ENCODE data around the gene ITPR3.

Gene ITPR3

DNA sequence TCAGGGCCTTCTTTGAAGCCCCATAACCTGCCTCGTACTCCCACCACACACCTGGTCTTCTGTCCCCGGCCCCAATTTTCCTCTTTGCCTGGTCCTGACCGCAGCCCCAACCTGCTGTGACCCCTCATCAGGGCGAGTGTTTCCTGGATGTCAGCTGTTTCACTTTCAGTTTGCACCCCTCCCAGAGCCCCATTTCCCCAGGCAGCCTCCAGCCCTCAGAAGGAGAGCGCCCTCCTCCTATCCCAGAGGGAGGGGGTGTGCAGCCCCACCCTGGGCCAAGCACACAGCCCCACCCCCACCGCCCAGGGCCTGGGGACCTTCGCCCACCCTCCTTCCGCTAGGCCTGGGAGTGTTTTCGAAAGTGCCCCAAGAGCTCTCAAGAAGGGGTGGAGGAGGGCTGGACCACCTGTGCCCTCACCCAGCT lies 42.5 kb upstream of the ITPR3 start:
- peak overlapping the region; percentile 85; the same call in 1 of the 2 replicates for H3K27ac ChIP-seq
- TF ChIP-seq, protein P1, sequence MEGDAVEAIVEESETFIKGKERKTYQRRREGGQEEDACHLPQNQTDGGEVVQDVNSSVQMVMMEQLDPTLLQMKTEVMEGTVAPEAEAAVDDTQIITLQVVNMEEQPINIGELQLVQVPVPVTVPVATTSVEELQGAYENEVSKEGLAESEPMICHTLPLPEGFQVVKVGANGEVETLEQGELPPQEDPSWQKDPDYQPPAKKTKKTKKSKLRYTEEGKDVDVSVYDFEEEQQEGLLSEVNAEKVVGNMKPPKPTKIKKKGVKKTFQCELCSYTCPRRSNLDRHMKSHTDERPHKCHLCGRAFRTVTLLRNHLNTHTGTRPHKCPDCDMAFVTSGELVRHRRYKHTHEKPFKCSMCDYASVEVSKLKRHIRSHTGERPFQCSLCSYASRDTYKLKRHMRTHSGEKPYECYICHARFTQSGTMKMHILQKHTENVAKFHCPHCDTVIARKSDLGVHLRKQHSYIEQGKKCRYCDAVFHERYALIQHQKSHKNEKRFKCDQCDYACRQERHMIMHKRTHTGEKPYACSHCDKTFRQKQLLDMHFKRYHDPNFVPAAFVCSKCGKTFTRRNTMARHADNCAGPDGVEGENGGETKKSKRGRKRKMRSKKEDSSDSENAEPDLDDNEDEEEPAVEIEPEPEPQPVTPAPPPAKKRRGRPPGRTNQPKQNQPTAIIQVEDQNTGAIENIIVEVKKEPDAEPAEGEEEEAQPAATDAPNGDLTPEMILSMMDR (conservative IDR thresholded peaks at IDR 0.05) = no peak
- TF ChIP-seq ZFX (IDR thresholded peaks at IDR 0.05) = no peak

DNA sequence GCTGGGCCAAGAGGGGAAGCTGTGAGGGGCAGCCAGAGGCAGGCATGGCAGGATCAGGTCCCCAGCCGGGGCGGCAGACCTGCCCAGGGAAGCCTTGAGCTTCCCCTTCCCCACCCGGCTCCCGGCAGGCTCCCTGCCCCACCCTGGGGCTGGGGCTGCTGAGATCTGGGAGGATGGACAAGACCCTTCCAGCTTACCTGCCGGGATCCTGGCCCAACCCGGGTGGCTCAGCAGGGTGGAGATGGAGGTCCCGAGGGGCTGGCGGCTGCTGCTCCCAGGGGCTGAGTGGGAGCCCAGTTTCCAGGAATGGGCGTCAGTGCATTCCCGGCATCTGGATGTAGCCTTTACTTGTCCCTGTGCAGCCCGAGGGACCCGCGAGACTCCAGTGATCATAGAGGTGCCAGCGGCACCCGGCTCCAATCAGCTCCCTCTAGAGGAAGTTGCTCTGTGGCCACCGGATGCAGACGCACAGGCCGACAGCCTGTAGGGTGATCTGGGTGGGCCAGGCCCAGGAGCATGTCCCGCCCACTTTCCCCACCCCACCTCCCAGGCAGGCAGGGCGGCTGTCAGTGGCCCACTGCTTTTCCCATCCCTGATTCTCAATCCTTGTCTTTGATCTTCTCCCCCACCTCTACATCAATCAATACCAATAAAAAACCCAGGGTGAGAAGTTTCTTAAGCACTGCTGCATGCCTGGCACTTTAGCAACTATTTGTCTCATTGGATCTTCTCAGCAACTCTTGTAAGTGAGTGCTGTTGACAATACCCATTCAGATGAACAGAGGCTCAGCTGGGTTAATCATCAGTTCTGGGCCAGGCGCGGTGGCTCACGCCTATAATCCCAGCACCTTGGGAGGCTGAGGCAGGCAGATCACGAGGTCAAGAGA lies 41.1 kb upstream of the ITPR3 start, which contains the start of gene BAK1:
BAK1 (minus strand) TSS at position 449 of the 887 bp plus-strand sequence. CDS start 2,672 bp downstream, outside the sequence.
- TF ChIP-seq, protein P1 (conservative IDR thresholded peaks at IDR 0.05) = peak; percentile 74
- peak; percentile 51; the same call in 1 of the 2 replicates for TF ChIP-seq ZFX (IDR thresholded peaks at IDR 0.05)

DNA sequence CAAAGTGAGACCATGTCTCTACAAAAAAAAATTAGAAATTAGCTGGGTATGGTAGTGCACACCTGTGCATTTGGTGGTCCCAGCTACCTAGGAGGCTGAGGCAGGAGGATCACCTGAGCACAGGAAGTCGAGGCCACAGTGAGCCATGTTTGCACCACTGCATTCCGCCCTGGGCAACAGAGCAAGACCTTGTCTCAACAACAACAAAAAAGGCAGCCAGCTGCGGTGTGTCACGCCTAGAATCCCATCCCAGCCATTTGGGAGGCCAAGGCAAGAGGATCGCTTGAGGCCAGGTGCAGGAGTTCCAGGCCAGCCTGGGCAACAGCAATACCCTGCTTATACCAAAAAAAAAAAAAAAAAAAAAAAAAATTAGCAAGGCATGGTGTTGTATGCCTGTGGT lies 39.9 kb upstream of the ITPR3 start:
- TF ChIP-seq ZFX (IDR thresholded peaks at IDR 0.05) = no peak
- TF ChIP-seq, protein P1 (conservative IDR thresholded peaks at IDR 0.05) = no peak
- no peak overlapping the region for H3K27ac ChIP-seq

More for the DNA sequence above, 41.1 kb upstream of the ITPR3 start, which contains the start of gene BAK1:
- H3K27ac ChIP-seq = peak within 1 kb of the TSS; percentile 85

DNA sequence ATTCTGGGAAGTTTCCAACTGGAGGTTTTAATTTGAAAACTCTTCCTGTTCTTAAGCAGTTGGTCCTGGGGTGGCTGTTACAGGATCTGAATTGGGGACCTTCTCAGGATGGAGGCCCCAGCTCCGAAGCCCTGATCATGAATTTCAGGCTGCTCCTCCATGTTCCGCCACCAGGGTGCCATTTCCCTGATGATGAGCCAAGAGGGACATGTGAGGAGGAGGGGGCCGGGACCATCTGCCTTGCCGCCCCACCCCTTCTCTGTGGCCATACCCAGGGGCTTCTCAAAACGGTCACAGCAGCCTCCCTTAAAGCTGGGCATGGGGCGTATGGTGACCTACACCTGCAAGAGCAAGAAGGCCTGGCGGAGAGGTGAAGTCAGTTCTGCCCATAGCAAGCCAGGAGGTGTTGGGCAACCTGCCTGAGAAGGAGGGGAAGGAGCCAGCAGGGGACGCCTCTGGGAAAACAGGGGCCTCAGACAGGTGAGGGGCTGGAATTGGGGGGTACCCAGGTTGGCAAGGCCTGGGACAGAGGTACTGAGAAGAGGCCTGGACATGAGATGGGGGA lies 37.4 kb upstream of the ITPR3 start:
- TF ChIP-seq, protein P1 (conservative IDR thresholded peaks at IDR 0.05) = peak; percentile 56
- TF ChIP-seq ZFX (IDR thresholded peaks at IDR 0.05) = no peak
- no peak overlapping the region for H3K27ac ChIP-seq

DNA sequence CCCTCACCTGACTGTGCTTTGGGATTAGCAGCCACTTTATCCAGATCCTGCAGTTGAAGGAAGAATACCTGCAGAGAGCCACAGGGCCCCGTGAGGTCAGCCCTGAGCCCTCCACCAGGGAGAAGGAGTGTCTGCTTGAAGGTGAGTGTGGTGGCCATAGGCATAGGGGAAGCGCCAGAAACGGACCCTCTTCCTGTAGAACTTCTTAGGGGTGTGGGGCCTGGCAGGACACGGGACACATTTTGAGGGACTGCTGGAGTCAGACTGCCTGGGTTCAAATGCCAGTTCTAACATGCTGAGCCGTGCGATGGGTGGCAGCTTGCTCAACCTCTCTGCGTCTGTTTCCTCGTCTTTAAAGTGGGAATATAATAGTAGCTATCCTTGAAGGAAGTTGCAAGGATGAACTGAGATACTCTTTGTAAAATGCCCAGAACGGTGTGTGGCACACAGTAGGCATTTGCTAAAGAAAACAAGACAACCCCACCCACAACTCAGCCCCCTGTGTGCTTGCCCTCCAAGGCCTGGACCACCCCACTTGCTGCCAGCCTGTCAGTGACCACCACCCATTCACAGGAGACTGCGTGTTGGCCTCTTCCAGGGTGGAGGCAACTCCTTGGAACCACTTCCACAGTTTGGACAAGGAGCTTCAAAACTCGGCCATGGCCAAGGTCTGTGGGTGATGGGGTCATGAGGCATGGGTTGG lies 36.3 kb upstream of the ITPR3 start:
- H3K27ac ChIP-seq = no peak overlapping the region
- no peak for TF ChIP-seq ZFX (IDR thresholded peaks at IDR 0.05)
- TF ChIP-seq, protein P1 (conservative IDR thresholded peaks at IDR 0.05) = no peak

DNA sequence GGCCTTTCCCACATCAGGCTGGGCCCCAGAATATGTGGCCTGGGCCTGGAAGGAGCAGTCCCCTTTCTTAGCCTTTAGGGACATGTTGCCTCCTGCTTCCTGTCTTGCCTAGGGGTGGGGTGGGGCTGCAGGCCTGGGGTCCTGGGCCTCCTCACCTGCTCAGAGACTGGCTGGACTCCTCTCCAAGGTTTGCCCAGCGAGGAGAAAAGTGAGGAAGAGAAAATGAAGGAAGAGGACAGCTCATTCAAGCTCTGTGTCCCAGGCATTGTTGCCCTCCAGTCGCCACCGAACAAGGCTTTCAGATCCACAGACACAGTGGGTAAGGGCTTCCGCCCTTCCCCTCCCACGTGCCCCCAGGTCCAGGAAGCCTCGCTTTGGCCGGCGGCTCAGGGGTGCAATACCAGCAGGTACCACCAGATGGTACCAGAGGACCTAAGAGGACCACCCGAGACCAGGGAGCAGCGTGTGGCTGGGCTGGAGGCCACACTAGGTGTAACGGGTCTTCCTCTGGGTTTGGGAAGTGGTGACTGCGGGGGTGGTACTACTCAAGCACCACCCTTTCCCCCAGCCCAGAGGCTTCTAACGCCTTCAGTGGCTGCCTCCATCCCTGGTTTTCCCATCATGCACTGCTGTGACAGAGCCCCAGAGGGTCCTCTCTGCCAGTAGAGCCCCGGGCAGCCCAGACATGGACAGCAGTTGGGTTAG lies 35.6 kb upstream of the ITPR3 start:
- TF ChIP-seq, protein P1 (conservative IDR thresholded peaks at IDR 0.05) = peak; percentile 95
- no peak for TF ChIP-seq ZFX (IDR thresholded peaks at IDR 0.05)
- H3K27ac ChIP-seq = no peak overlapping the region

Data from C4-2B (cell line).